Measurements from ENCODE around the gene COQ8B.
"Not testable (repeated sequence)": the region's sequence is repeated elsewhere in the genome, so short reads cannot be mapped to it uniquely, and the experiment has no call there.

Gene COQ8B

DNA sequence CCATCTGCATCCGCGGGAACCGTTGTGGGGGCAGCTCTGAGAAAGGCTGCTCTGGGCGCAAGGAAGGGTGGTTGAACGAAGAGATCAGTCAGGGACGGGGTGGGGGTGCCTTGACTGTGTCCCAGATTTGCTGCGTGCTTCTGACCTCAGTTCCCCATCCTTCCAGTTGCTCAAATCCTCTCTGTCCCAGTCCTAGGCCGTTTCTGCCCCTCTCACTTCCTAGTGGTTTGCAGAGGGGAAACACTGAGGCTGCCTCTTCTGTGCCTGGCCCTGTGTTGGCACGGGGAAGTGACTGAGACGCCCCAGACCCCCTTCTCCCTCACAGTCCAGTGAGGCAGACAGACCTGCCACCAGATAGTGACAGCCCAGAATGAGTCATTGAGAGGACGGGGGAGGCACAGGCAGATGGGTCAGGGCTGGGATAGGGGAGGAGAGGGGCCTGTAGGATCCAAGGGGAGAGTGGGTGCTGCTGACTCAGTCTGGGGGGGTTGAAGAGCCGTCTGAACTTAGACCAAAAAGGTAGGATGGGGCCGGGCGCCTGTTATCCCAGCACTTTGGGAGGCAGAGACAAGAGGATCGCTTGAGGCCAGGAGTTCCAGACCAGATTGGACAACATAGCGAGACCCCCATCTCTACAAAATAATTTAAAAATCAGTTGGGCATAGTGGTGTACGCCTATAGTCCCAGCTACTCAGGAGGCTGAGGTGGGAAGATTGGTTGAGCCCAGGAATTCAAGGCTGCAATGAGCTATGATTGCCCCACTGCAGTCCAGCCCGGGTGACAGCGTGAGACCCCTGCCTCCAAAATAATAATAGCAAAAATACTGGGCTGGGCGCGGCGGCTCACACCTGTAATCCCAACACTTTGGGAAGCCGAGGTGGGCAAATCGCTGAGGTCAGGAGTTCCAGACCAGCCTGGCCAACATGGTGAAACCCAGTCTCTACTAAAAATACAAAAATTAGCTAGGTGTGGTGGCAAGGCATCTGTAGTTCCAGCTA lies 52.7 kb downstream of the COQ8B start:
- no peak for DNase-seq

DNA sequence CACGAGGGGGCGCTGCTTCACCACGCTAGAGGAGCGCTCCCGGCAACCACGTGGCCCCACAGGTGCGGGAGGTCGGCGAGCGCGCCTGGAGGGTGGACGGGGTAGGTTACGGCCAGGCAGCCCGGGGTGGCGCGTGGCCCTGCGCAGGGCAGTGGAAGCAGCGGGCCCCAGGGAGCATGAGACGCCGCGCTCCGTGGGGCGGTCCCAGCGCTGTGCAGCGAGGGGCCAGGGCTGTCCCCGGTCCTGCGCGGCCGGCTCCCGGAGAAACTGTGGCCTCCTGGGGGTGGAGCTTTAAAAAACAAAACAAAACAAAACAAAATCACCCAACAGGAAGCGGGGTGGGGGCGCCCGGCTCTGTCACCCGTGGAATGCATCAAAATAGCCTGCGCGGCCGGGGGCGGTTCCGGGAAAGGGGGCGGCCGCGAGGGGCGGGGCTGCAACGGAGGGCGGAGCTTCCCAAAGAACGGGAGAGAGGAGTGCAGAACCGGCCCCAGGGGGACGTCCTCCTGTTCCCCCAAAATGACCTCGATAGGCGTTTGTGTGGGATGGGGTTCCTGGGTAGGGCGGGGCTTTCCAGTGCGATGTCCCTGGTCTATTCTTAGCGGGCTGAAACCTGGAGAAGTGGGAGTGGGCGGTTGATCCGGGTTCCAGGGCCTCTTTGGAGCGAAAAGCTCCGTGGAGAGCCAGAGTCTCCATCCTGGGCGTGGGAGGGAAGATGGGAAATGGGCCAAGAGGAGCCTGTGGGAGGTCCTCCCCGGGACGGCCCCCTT lies 53.6 kb downstream of the COQ8B start:
- DNase-seq, result peak; percentile 93

DNA sequence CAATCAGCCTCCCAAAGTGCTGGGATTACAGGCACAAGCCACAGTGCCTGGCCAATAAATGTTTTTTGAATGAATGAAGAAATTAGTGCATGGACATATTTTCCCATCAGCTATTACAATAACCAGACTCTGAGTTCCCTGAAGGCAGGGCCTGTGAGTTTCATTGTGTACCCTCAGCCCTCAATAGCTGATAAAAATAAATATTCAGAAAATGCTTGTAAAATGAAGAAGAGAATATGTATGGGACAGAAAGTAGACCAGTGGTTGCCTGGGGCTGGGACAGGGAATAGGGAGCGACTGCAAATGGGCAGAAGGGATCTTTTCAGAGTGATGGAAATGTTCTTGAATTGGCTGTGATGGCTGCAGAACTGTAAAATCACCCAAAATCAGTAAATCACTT lies 55.1 kb downstream of the COQ8B start:
- no peak for DNase-seq

DNA sequence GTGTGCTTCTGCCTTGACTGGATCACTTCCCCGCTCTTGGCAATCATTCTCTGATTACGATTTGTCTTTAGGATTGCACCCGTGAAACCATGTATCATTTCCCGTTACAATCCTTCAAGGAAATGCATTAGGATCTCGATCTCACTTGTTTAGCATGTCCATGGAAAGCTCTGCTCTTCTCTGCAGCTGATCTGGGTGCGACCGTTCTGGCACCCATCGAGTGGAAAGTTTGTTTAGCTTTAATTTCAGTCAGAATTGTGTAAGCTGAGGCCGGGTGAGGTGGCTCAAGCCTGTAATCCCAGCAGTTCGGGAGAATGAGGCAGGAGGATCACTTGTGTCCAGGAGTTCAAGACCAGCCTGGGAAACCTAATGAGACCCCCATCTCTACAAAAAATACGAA lies 57.1 kb downstream of the COQ8B start:
- no peak for DNase-seq

DNA sequence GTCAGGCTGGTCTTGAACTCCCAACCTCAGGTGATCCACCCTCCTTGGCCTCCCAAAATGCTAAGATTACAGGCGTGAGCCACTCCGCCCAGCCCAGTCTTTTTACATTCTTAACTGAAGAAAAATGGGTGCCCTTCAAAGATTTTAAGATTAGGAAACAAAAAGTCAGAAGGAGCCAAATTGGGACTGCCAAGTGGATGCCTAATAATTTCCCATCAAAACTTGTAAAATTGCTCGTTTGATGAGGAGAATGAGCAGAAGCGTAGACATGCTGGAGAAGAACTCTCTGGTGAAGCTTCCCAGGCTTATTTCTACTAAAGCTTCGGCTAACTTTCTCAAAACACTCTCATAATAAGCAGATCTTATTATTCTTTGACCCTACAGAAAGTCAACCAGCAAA lies 57.6 kb downstream of the COQ8B start:
- no peak for DNase-seq

DNA sequence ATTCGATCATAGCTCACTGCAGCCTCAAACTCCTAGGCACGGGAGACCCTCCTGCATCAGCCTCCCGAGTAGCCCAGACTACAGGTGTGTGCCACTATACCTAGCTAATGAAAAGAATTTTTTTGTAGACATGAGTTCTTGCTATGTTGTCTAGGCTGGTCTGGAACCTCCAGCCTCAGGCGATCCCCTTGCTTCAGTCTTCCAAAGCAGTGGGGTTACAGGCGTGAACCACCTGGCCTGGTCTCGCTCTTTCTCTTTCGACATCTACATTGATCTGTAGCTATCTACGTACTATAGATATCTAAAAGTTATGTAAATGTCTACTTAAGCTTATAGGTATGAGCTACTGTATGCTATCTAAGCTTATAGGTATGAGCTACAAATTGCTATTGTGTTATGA lies 58.7 kb downstream of the COQ8B start:
- no peak for DNase-seq

DNA sequence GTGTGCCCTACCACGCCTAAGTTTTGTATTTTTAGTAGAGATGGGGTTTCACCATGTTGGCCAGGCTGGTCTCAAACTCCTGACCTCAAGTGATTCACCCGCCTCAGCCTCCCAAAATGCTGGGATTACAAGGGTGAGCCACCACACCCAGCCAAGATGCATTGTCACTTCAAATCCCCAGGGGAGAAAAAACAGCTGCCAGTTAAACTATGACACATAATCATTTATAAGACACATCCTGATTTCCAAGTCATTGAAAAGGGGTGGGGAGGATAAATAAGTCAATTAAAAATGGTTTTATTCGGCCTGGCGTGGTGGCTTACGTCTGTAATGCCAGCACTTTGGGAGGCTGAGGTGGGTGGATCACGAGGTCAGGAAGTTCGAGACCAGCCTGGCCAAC lies 61.0 kb downstream of the COQ8B start:
- DNase-seq, result peak; percentile 29

DNA sequence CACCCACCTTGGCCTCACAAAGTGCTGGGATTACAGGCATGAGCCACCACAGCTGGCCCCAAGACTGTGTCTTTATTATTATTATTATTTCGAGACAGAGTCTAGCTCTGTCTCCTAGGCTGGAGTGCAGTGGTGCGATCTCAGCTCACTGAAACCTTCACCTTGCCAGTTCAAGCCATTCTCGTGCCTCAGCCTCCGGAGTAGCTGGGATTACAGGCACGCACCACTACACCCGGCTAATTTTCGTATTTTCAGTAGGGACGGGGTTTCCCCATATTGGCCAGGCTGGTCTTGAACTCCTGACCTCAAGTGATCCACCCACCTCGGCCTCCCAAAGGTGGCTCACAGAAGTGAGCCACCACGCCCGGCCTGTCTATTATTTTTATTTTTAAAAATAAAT lies 64.4 kb downstream of the COQ8B start:
- not testable (repeated sequence) for DNase-seq

DNA sequence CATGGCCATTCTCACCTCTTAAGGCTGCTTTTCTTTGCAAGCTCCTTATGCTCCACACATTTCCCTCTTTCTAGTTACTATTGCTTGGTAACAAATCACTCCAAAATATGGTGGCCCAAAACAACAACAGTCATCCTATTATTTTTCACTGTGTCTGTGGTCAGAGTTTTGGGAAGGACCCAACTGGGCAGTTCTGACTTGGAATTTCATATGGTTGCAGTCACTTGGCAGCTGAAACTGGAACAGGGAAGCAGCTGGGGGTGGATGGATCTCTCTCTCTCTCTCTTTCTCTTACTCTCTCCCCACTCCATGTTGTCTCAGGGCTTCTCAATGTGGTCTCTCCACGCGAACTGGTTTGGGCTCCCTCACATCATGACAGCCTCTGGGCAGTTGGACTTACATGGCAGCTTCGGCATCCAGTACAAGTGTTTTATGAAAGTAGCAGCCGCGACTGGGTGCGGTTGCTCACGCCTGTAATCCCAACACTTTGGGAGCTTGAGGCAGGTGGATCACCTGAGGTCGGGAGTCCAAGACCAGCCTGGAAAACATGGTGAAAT lies 65.9 kb downstream of the COQ8B start:
- DNase-seq, result no peak

DNA sequence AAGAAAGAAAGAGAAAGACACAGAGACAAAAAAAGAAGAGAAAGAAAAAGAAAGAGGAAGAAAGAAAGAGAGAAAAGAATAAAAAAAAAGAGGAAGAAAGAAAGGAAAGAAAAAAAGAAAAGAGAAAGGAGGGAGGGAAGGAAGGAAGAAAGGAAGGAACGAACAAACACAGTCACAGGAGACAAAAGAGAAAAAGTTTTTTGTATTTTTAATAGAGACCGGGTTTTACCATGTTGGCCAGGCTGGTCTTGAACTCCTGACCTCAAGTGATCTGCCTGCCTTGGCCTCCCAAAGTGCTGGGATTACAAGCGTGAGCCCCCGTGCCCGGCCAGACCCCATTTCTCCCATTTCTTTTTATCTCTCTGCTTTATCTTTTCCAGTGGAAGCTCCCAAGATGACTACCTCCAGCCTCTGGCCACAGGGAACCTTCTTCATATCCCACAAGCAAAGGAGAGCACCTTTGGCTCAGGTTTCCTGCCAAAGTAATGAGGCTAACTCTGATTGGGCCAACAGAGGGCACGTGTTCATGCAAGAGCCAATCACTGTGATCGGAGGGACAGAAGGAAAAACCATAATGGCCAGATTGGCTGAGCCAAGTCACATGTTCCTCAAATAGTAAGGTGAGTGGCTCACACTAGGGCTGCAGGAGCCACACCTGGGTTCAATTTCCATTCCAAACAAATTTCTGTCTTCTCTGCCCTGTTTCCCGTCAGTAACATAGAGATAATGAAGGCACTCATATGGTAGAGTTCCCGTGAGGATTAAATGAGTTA lies 66.6 kb downstream of the COQ8B start:
- DNase-seq, result peak; percentile 43

DNA sequence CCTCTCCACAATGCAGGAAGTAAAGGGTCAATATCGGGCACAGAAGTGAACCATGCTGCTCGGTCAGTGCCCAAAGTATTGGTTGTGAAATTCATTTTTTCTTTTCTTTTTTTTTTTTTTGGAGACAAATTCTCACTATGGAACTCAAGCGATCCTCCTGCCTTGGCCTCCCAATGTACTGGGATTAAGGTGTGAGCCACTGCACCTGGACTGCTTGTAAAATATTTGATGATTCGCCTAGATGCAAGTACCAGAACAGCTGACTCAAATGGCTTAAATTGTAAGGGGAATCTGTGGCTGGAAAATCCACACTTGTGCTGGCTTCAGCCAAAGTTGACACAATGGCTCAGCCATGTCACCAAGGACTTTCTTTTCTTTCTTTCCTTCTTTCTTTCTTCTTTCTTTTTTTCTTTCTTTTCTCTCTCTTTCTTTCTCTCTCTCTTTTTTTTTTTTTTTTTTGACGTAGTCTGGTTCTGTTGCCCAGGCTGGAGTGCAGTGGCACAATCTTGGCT lies 69.9 kb downstream of the COQ8B start:
- no peak for DNase-seq

DNA sequence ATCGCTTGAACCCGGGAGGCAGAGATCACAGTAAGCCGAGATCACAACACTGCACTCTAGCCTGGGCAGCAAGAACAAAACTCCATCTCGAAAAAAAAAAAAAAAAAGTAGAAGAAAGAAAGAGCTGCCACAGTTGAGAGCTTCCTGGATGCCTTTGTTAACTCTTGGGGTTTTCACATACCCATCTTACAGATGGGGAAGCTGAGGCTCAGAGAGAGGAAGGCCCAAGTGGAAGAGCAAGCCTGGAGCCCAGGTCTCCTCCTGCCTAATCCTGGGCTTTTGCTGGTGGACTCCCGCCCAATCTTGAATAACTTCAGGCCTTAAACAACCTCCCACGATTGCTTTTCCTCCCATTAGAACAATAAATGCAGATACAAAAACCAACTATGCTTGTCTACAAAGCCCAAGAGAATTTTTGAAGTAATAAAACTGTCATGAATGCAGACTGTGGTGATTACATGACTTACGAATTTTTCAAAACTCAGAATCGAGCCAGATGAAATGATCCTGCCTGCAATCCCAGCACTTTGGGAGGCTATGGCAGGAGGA lies 73.9 kb downstream of the COQ8B start:
- no peak for DNase-seq

DNA sequence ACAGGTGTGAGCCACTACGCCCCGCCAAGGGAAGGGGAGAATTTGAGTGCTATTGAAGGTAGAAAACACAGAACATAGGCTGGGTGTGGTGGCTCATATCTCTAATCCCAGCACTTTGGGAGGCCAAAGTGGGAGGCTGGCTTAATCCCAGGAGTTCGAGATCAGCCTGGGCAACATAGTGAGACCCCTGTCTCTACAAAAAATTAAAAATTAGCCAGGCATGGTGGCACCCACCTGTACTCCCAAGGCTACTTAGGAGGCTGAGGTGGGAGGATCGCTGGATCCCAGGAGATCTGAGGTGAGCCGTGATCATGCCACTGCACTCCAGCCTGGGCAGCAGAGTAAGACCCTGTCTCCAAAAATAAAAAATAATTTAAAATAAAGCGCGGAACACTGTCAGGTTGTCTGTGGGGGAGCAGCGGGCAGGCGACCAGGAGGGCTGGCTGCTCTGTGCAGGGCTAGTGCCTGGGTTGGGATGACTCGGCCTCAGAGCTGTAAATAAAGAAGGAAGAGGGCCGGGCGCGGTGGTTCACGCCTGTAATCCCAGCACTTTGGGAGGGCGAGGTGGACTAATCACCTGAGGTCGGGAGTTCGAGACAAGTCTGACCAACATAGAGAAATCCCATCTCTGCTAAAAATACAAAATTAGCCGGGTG lies 74.5 kb downstream of the COQ8B start:
- no peak for DNase-seq
